Measurements from ENCODE around the gene CRIP2. TPM values are rescaled to one million over a fixed set of nuclear protein-coding genes. Genes with fewer than 3 reads are reported as not detected.

The CRIP2 gene
- total RNA-seq, 1 experiment from 2014 or later: 50.5 TPM

DNA sequence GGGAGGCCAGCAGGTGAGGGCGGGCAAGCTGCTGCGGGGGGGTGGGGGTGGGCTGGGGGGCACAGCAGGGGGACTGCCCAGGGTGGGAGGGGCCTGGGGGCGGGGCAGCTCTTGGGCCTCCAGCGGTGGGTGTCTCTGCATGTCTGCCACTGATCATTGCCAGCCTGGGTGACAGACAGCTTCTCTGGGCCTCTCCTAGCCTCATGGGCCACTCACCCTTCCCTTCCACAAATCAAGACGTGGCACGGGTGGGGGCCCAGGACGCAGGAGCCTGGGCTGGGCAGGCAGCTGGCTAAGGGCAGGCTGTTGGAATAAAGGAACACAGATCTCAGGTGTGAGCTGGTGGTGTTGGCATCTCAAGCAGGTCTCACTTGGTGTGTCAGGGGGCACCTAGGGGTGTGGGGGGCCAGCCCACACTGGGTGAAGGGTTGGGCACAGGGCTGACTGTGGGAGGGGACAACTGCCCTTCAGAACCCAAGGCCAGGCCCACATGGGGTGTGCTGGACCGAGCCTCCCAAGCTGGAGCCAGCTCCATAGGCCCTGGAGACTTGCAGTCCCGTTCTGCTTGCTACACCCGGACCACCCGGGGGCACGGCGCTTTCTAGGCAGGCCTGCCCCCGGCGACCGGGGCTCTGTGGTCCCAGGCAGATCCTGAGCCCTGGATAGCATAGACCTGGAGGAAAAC, 19.4 kb downstream of the CRIP2 start:
- H3K4me1 Mint-ChIP-seq (ENCODE audit: insufficient read depth, unreplicated experiment): peaks cover 5% of the 10 kb centered on the region
- peaks cover 14% of the 10 kb centered on the region for H3K36me3 Mint-ChIP-seq (ENCODE audit: insufficient read depth, unreplicated experiment)
- H3K27ac Mint-ChIP-seq (ENCODE audit: low read depth, unreplicated experiment): no peak overlapping the region
- no peaks in the 10 kb centered on the region for H3K27me3 Mint-ChIP-seq (ENCODE audit: insufficient read depth, unreplicated experiment)
- H3K4me3 Mint-ChIP-seq (ENCODE audit: unreplicated experiment): no peak overlapping the region
- intact Hi-C loops (cut with micrococcal nuclease): no loop called here
- no peak for TF ChIP-seq CTCF (IDR thresholded peaks at IDR 0.05; ENCODE audit: unreplicated experiment)
- BruUV-seq (replicated peaks): no TSS peak
- CTCF ChIA-PET: interaction anchor here (0.8 to 1.2 kb wide), 2 partner anchors 12 to 36 kb away, joined by 3 to 4 read pairs; no protein-coding TSS in a partner anchor
- POLR2A ChIA-PET: no interaction called here
- no peak for DNase-seq (ENCODE audit: unreplicated experiment)
- no peaks in the 10 kb centered on the region for H3K9me3 Mint-ChIP-seq (ENCODE audit: unreplicated experiment)

GRCh38 chr14:105494606-105494929, 19.9 kb downstream of the CRIP2 start:
- BruUV-seq (replicated peaks): no TSS peak
- intact Hi-C loops (cut with micrococcal nuclease): no loop called here
- POLR2A ChIA-PET: no interaction called here

GRCh38 chr14:105495101-105495989, 20.7 kb downstream of the CRIP2 start:
- no TSS peak for BruUV-seq (replicated peaks)
- CTCF ChIA-PET: interaction anchor here (0.8 to 1.2 kb wide), 2 partner anchors 13 to 35 kb away, joined by 3 to 4 read pairs; no protein-coding TSS in a partner anchor
- Mint-ChIP-seq H3K9me3 (ENCODE audit: unreplicated experiment) (no peaks in the 10 kb centered on the region), H3K27me3 (ENCODE audit: insufficient read depth, unreplicated experiment) (no peaks in the 10 kb centered on the region), H3K36me3 (ENCODE audit: insufficient read depth, unreplicated experiment) (peaks cover 20% of the 10 kb centered on the region), H3K4me3 (ENCODE audit: unreplicated experiment) (no peak overlapping the region), H3K27ac (ENCODE audit: low read depth, unreplicated experiment) (no peak overlapping the region), H3K4me1 (ENCODE audit: insufficient read depth, unreplicated experiment) (peaks cover 5% of the 10 kb centered on the region)
- intact Hi-C loops (cut with micrococcal nuclease): no loop called here
- TF ChIP-seq CTCF (IDR thresholded peaks at IDR 0.05; ENCODE audit: unreplicated experiment): no peak
- POLR2A ChIA-PET: no interaction called here
- DNase-seq (ENCODE audit: unreplicated experiment): no peak

More at GRCh38 chr14:105494606-105494929, 19.9 kb downstream of the CRIP2 start:
- H3K9me3 Mint-ChIP-seq (ENCODE audit: unreplicated experiment): no peaks in the 10 kb centered on the region
- DNase-seq (ENCODE audit: unreplicated experiment): no peak
- CTCF ChIA-PET: interaction anchor here (0.8 to 1.2 kb wide), 2 partner anchors 13 to 35 kb away, joined by 3 to 4 read pairs; no protein-coding TSS in a partner anchor
- no peak overlapping the region for H3K4me3 Mint-ChIP-seq (ENCODE audit: unreplicated experiment)
- H3K4me1 Mint-ChIP-seq (ENCODE audit: insufficient read depth, unreplicated experiment): peaks cover 5% of the 10 kb centered on the region
- TF ChIP-seq CTCF (IDR thresholded peaks at IDR 0.05; ENCODE audit: unreplicated experiment): no peak
- peaks cover 14% of the 10 kb centered on the region for H3K36me3 Mint-ChIP-seq (ENCODE audit: insufficient read depth, unreplicated experiment)
- H3K27ac Mint-ChIP-seq (ENCODE audit: low read depth, unreplicated experiment): no peak overlapping the region
- H3K27me3 Mint-ChIP-seq (ENCODE audit: insufficient read depth, unreplicated experiment): no peaks in the 10 kb centered on the region

Measured in MCF 10A (cell line).